ENCODE data around the gene PRR12.

PRR12 gene, protein sequence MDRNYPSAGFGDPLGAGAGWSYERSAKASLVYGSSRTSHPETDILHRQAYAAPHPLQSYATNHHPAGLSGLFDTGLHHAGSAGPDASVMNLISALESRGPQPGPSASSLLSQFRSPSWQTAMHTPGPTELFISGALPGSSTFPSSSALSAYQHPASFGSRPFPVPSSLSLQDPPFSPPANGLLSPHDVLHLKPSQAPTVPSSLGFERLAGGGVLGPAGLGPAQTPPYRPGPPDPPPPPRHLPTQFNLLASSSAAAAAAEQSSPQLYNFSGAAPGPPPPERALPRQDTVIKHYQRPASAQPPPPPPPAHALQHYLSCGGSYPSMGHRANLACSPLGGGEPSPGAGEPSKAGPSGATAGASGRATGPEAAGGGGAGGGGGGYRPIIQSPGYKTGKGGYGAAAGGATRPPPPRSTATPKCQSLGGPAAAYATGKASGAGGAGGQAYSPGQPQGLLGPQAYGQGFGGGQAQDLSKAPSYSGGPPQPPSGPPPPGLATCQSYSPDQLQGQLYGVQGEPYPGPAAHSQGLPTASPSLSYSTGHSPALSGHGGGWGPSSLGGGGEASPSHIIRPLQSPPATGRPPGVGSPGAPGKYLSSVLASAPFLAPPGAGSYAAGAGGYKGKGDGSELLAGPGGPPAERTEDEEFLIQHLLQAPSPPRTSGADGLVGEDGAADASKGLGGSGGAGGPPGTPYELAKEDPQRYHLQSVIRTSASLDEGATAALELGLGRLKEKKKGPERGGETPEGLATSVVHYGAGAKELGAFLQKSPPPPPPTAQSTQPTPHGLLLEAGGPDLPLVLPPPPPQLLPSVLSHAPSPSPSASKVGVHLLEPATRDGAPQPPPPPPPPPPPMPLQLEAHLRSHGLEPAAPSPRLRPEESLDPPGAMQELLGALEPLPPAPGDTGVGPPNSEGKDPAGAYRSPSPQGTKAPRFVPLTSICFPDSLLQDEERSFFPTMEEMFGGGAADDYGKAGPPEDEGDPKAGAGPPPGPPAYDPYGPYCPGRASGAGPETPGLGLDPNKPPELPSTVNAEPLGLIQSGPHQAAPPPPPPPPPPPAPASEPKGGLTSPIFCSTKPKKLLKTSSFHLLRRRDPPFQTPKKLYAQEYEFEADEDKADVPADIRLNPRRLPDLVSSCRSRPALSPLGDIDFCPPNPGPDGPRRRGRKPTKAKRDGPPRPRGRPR (N-terminal part only)

DNA sequence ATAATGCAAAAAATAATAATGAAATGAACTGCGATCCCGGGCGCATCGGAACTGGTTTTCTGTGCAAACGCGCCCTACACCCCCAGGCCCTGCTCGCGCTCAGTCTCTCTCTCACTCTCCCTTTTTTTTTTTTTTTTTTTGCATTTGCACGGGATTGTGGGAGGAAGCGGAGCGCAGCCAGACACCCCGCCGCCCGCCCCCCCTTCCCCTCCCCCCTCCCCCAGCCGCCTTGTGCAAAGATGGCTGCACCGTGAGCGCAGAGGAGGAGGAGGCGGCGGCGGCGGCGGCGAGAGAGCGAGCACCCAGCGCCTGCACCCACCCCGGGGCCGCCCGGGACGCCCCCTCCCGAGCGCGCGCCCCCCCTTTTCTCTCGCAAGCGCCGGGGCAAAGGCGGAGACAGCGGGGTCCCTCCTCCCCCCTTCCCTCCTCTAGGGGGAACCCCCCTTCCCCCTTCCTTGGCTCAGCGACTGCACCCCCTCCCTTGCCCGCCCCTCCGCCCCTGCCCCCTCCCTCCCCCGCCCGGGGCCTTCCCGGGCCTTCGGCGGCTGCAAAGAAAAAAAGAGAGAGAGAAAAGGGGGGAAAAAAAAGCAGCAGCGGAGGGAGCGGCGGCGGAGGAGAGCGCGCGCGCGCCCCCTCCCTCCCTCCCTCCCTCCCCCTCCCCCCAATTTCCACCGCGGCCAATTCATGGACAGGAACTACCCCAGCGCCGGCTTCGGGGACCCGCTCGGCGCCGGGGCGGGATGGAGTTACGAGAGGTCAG lies at the start of gene PRR12:
Gene PRR12 (plus strand): TSS at position 212 of the 760 bp plus-strand sequence. CDS start 473 bp downstream, at position 685.
- peak in 1 of 2 experiments; percentile 3 for DNase-seq

DNA sequence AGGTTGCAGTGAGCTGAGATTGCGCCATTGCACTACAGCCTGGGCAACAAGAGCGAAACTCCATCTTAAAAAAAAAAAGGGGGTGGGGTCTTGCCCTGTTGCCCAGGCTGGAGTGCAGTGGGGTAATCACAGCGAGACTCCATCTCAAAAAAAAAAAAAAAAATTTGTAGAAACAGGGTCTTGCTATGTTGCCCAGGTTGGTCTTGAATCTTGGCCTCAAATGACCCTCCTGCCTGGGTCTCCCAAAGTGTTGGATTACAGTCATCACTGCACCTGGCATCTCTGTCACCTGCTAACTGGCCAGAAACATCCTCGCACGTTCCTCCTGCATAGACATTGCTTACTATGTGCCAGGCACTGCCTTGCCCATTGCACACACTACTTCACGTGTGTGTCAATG lies 49.1 kb upstream of the PRR12 start:
- DNase-seq, result no peak

DNA sequence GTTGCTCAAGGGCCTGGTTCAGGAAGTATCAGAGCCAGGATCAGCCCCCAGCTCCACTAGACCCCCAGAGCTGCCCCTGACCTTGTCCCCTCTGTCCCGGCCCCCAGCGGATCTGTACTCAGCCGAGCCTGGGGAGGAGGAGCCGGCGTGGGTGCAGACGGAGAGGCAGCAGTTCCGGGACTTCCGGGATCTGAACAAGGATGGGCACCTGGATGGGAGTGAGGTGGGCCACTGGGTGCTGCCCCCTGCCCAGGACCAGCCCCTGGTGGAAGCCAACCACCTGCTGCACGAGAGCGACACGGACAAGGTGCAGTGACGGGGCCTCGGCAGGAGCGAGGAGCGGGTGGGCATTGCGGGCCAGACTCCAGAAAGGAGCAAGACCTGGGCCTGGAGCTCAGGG lies 48.5 kb upstream of the PRR12 start:
- DNase-seq, result no peak

DNA sequence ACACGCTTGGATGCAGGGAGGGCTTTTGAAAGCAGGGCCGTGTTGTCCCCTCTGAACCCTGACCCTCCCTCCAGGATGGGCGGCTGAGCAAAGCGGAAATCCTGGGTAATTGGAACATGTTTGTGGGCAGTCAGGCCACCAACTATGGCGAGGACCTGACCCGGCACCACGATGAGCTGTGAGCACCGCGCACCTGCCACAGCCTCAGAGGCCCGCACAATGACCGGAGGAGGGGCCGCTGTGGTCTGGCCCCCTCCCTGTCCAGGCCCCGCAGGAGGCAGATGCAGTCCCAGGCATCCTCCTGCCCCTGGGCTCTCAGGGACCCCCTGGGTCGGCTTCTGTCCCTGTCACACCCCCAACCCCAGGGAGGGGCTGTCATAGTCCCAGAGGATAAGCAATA lies 48.0 kb upstream of the PRR12 start:
- no peak for DNase-seq

DNA sequence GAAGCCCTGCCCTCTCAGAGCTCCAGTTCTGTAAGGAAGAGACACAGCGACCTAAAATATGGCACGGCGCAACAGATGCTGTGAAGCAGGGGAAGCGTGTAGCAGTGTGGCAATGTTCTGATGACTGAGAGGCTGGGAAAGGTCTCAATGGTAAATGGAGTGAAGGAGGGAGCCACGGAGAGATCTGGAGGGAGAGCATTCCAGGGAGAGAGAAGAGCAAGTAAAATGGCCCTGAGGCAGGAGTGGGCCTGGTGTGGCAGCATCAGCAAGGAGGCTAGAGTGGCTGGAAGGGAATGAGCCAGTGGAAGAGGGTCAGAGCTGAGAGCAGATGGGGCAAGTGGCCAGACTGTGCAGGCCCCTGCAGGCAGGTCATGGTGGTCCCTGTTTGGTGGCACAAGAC lies 46.8 kb upstream of the PRR12 start:
- DNase-seq, result no peak

DNA sequence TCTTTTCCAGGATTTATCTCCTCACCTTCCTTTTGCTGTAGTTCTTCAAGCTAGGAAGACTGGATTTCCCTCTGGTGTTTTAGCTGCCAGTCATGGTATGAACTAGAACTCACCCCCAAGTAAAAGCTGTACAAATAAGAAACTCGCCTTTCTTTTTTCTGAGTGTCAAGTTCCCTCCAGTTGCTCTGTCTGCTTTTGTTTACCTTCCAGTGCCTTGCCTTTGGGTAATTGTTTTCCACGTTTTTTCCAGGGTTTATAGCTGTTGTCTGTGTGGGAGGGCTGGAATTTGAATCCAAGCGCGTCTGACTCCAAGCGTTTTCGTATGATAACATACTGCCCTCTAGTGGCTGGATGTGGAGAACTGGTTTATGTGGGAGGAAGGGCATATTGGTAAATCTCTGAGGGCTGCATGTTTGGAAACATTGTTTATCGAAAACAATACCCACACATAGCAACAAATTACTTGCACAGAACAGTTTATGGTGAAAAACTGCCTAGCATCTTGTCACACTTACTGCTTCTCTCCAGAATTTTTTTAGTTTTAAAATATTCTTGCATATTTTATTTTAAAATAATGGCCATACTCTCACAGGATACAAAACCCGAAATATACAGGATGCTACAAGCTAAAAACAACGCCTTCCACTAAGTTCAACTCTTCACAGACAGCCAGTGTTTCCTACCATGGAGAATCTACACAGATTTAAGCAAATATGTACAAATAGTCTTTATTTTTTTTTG lies 44.0 kb upstream of the PRR12 start:
- peak; percentile 81 to 84 for DNase-seq

DNA sequence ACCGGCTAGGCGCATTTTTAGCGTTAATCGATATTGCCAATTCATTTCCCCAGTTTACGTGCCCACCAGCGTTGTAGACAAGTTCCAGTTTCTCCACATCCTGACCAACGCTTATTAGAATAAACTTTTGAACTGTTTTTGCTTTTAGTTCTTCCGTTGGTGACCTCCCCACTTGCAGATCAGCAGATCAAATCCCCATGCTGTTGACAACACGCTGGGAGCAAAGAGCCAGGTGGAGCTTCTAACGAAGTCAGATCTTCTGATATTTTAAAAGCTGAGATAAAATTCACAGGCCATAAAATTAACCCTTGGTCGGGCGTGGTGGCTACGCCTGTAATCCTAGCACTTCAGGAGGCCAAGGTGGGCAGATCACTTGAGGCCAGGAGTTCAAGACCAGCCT lies 41.9 kb upstream of the PRR12 start:
- DNase-seq, result no peak

DNA sequence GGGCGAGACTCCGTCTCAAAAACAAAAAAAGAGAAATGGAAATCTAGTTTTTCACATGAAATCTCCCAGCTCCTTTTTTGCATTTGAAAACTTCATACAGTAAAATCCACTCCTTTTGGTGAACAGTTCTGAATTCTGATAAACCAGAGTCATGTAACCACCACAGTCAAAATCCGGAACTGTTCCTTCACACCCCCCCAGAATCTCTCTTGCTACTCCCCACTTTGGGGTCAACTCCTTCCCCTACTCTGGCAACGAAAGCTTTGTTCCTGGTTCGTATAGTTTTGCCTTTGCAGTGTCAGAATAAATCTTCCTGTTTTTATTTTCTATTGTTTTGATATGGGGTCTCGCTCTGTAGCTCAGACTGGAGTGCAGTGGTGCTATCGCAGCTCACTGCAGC lies 39.5 kb upstream of the PRR12 start:
- no peak for DNase-seq

DNA sequence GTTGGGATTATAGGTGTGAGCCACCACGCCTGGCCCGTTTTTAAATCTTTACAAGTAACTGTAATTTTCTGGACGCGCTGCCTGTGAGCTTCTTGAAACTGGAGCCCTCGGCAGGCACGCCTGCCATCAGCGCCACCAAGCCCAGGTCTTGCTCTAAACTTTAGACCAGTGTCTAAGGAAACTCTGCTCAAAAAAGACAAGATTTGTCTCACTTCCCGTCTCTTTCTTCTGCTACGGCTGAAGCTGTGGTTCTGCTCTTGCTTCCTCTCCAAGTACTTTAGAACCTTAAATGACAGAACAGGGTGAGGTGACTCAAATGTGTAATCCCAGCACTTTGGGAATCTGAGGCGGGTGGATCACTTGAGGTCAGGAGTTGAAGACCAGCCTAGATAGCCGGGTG lies 38.2 kb upstream of the PRR12 start:
- DNase-seq, result no peak

DNA sequence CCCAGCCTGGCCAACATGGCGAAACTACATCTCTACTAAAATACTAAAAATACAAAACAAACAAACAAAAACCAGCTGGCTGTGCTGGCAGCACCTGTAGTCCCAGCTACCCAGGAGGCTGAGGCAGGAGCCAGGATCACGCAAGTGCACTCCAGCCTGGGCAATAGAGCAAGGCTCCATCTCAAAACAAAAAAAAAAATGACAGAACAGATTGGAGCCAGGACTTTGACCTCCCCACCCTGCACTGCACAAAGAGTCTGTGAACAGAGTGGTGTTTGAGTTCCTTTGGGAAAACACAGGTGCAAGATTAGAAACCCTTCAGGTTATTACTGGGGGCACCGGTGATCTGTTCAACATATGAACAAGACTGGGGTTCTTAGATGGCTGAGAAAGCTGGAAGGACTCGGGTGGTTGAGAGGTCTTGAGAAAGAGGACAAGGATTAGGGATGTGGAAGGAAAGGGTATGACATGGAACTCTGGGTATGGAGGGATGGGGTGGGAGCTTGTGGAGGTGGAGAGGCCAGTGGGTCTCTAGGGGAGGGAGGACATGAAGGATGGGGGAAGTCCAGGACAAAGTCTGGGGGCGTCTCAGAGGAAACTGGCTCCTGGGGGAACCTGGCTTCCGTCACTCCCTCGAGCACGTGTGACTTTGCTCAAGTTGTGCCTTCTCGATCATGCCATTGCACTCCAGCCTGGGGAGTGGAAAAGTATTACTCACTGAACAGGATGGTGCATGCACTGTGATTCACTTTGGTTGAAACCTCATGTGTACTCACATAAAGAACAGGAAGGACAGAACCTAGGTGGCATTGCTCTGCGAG lies 37.3 kb upstream of the PRR12 start:
- no peak for DNase-seq

DNA sequence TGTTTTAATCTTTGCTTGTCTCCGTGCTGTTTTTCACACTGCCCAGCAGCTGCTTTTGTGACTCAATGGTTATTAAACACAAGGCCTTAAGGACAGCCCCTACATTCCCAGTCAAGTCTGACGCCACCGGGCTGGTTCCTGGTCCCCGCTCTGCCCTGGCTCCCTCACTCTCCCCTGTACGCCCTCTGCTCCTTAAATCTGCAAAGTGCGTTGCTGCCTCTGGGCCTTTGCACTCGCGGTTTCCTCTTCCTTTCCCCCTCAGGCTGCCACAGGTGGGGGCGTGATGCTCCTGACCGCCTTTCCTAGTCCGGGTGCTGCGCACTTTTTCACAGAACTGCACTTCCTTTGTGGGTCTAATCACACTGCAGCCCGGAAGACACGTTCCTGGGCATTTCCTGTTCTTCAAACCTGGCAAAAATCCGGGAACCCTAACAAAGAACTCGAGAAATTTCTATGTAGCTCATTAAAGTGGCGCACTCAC lies 36.2 kb upstream of the PRR12 start:
- no peak for DNase-seq

DNA sequence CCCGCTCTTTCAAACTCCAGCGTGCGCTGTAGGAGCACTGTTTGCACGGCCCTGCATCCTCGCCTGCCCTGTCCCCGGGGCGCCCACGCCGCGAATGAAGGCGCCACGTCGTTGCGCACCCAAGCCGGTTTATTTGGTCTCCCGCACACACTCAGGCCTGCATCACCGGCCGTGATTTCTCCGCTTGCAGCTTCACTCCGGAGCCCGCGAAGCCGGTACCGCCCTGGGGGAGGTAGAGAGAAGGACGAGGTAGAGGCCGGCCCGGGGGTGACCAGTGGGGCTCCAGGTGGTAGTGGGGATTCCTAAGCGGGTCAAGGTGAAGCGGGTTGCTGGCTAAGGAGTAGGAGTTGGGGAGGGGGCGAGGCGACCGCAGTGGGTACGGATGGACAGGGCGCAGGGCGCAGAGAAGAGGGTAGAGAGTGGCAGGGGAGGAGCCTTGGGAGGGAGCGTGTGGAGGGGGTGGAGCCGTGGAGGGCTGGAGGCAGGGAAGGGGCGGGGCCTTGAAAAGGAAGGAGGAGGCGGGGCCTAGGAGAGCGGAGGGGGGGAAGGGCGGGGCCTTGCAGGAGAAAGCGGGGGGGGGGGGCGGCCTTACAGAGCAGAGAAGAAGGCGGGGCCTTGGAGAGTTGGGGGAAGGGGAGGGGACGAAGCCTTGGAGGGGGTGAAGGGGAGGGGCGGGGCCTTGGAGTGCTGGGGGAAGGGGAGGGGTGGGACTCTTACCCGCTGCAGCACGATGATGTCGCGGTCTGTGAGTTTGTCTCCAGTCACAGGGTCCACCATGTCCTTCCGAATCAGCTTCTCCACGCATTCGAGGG lies 35.2 kb upstream of the PRR12 start:
- DNase-seq, result no peak

DNA sequence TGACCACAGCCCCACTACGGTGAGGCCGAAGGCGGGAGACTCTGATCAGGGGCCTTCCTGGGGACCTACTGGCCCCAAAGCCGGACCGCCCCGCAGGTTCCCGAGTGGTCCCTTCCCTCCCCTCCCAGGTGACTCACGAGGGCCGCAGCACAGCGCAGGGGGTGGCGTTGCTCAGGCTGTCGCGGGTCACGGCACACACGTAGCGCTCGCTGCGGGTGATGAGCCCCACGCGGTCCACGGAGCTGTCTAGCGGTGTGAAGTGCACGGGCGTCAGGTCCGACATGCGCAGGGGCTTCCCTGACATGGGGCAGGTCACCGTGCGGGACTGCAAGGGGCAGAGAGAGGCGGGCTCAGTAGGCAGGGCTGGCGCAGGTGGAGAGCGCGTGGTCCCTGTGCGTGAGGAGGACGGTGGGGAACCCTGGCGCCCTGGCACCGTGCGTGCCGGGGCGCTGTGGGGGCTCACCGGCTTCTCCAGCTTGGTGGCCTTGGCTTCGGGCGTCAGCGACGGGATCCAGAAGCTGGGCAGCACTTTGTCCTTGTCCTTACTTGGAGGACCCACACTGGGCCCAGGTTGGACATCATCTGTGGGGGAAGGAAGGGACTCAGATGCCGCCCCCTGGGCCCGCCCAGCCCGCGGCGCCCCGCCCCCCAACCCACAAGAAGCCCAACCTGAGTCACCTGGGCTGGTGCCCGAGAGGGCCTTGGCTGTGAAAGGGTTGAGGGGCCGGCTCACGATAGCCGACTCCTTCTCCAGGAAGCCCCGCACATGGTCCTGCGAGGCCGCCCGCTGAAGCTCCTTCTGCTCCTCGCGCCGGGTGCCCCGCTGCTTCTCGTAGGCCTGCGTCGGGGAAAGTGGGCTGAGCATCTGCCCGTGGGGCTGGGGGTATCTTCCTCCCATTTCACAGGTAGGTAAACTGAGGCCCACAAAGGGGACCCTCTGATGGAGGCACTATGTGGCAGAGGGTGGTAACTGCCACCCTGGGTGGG lies 34.3 kb upstream of the PRR12 start:
- no peak for DNase-seq

DNA sequence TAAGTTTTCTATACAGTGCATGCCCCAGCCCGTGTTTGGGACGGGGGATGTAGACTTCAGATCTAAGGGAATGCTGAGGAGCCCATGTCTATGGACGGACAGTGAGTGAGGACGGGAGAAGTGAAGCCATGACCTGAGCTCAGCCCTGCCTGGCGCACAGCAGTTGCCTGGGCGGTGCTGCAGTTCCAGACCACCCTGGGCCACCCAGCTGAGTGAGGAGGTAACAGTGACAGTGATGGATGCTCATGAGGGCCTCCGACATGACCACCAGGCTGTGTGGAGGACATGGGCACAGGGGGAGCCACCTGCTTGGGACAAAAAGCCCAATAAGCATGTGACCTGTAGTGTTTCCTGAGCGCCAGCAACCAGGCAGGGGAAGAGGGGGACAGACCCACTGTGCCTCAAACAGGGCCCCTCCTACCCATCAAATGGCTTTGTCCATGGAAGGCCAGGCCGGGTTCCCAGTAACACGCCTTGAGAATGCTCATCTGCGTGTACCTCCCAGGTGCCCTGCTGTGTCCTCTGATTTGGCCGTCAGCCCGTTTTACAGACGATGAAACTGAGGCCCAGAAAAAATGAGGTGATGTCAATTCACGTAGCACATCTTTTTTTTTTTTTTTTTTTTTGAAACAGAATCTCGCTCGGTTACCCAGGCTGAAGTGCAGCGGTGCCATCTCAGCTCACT lies 33.2 kb upstream of the PRR12 start:
- DNase-seq, result no peak

DNA sequence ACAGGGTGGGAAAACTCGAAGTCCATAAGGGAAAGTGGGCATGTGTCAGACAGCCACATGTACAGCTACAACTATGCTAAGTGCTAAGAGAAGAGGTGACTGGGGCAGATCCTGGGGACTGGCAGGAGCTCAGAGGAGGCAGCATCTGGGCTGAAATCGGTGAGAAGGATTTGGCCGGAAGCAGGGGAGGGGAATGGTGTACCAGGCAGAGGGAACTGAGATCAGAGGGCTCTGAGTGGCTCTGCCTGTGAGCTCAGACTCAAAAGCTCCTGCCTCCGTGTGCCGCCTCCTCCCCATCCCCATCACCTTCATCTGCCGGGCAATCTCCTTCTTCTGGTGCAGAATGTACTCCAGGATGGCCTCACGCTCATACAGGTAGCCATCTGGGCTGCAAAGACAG lies 32.4 kb upstream of the PRR12 start:
- no peak for DNase-seq

DNA sequence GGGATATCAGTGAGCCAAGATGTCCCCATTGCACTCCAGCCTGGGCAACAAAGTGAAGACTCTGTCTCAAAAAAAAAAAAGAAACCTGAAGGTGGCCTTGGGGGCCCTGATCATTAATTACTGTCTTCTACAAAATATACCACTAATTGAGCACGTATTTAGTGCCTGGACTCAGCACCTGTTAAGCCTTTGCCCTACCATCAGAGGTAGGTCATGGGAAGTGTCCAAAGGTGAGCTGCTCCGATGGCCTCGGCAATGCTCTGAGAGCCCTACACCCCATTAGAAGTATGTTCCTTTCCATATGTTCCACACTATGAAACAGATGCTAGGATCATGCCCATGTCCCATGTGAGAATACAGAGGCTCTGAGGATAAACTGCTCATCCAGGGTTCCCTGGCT lies 31.5 kb upstream of the PRR12 start:
- no peak for DNase-seq

DNA sequence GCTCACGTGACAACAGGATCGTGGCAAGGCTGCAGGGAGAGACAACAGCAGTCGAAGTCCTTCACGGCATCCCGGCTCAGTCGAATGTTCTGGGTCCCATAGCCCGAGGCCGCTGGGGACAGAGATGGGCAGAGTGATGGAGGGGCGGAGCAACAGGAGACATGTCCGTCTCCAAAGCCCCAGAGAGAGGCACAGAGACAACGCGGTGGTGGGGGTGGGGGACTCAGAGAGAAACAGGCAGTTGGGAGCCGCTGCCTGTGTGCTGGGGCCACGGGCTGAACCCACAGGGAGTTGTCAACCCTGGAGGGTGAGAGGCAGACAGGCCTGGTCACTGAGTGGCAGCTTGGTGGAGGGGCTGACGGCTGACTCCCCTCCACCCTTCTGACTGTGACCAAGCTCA lies 31.1 kb upstream of the PRR12 start:
- no peak for DNase-seq

DNA sequence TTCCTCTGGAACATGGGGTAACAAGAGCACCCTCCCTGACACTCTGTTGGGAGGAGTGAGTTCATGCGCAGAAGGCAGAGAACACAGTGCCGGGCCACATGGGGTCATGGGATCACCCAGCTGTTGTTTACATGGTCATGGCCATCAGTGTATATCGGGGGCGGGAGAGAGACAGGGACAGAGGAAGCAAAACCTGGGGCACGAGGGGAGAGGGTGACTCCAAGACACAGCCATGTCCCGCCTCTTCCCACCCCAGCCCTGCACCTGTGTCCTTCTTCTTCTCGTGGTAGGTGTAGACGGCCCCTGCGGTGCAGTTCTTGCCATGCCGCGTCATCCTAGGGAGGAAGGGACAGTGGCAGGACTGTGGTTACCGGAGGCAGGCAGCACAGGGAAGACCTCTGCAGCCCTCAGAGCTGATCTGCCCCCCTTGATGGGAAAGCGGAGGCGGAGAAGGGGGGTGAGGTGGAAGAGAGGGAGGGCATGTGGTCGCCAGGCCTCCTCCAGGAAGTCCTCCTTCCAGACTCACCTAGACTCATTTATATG lies 30.6 kb upstream of the PRR12 start:
- DNase-seq, result no peak
